ENCODE data around the gene MYO16. TPM values are rescaled to one million over a fixed set of nuclear protein-coding genes. Genes with fewer than 3 reads are reported as not detected.
A peak's percentile ranks its signal among the peaks of the same experiment; 100 is the strongest.
"Not testable (repeated sequence)": the region's sequence is repeated elsewhere in the genome, so short reads cannot be mapped to it uniquely, and the experiment has no call there.

Gene MYO16
- total RNA-seq, 1 experiment from 2014 or later = 0.04 TPM

- DNase-seq (ENCODE audit: low spot score) = no peak
Measured at GRCh38 chr13:109055850-109056249, 426.4 kb downstream of the MYO16 start.

GRCh38 chr13:109058087-109058486 is 428.7 kb downstream of the MYO16 start:
- no peak for DNase-seq (ENCODE audit: low spot score)

- no peak for DNase-seq (ENCODE audit: low spot score)
Measured at GRCh38 chr13:109072505-109072904, 443.1 kb downstream of the MYO16 start.

- no peak for DNase-seq (ENCODE audit: low spot score)
Measured at GRCh38 chr13:109074436-109074835, 445.0 kb downstream of the MYO16 start.

- DNase-seq (ENCODE audit: low spot score) = no peak
Measured at GRCh38 chr13:109074853-109075252, 445.4 kb downstream of the MYO16 start.

GRCh38 chr13:109087916-109088623 is 458.7 kb downstream of the MYO16 start:
- DNase-seq (ENCODE audit: low spot score) = no peak

- no peak for DNase-seq (ENCODE audit: low spot score)
Measured at GRCh38 chr13:109088624-109088917, 459.2 kb downstream of the MYO16 start.

GRCh38 chr13:109090796-109091195 is 461.4 kb downstream of the MYO16 start:
- DNase-seq (ENCODE audit: low spot score) = no peak

- DNase-seq (ENCODE audit: low spot score) = no peak
Measured at GRCh38 chr13:109091249-109091648, 461.8 kb downstream of the MYO16 start.

- DNase-seq (ENCODE audit: low spot score) = not testable (repeated sequence)
Measured at GRCh38 chr13:109092186-109092585, 462.8 kb downstream of the MYO16 start.

- no peak for DNase-seq (ENCODE audit: low spot score)
Measured at GRCh38 chr13:109093998-109094397, 464.6 kb downstream of the MYO16 start.

GRCh38 chr13:109095126-109095525 is 465.7 kb downstream of the MYO16 start:
- no peak for DNase-seq (ENCODE audit: low spot score)

- no peak for DNase-seq (ENCODE audit: low spot score)
Measured at GRCh38 chr13:109096101-109096500, 466.7 kb downstream of the MYO16 start.

- DNase-seq (ENCODE audit: low spot score) = no peak
Measured at GRCh38 chr13:109100705-109101304, 471.4 kb downstream of the MYO16 start.

GRCh38 chr13:109101550-109102144 is 472.2 kb downstream of the MYO16 start:
- DNase-seq (ENCODE audit: low spot score) = no peak

- no peak for DNase-seq (ENCODE audit: low spot score)
Measured at GRCh38 chr13:109105899-109106298, 476.5 kb downstream of the MYO16 start.

GRCh38 chr13:109110159-109110558 is 480.7 kb downstream of the MYO16 start:
- no peak for DNase-seq (ENCODE audit: low spot score)

GRCh38 chr13:109111141-109111540 is 481.7 kb downstream of the MYO16 start:
- no peak for DNase-seq (ENCODE audit: low spot score)

- DNase-seq (ENCODE audit: low spot score) = peak; percentile 14
Measured at GRCh38 chr13:109113427-109113826, 484.0 kb downstream of the MYO16 start.

GRCh38 chr13:109114162-109114561 is 484.8 kb downstream of the MYO16 start:
- DNase-seq (ENCODE audit: low spot score) = no peak

- no peak for DNase-seq (ENCODE audit: low spot score)
Measured at GRCh38 chr13:109114991-109115390, 485.6 kb downstream of the MYO16 start.

GRCh38 chr13:109118521-109118920 is 489.1 kb downstream of the MYO16 start:
- DNase-seq (ENCODE audit: low spot score) = no peak

GRCh38 chr13:109119896-109120295 is 490.5 kb downstream of the MYO16 start:
- DNase-seq (ENCODE audit: low spot score) = no peak

Measured in H4 (cell line).